ENCODE data around the gene STKLD1.
A peak's percentile ranks its signal among the peaks of the same experiment; 100 is the strongest.
"Not testable (repeated sequence)": the region's sequence is repeated elsewhere in the genome, so short reads cannot be mapped to it uniquely, and the experiment has no call there.

The STKLD1 gene

GRCh38 chr9:133375724-133376654, at the start of gene STKLD1, which contains the start of gene SURF4:
Gene STKLD1, plus strand, starts transcription at chr9:133376366. Its CDS starts 108 bp downstream, at chr9:133376474.
Gene SURF4, minus strand, starts transcription at chr9:133376060. Its CDS starts 91 bp downstream, at chr9:133375969.
- peak; percentile 92 for DNase-seq

- not testable (repeated sequence) for DNase-seq
Observed at GRCh38 chr9:133327021-133327420, 49.1 kb upstream of the STKLD1 start.

- DNase-seq, result no peak
Observed at GRCh38 chr9:133327834-133328484, 48.2 kb upstream of the STKLD1 start.

- DNase-seq, result not testable (repeated sequence)
Observed at GRCh38 chr9:133329306-133330156, 46.6 kb upstream of the STKLD1 start.

- no peak for DNase-seq
Observed at GRCh38 chr9:133331221-133331620, 44.9 kb upstream of the STKLD1 start.

GRCh38 chr9:133331641-133332380, 44.4 kb upstream of the STKLD1 start:
- no peak for DNase-seq

GRCh38 chr9:133332381-133332730, 43.8 kb upstream of the STKLD1 start:
- DNase-seq, result no peak

- no peak for DNase-seq
Observed at GRCh38 chr9:133333011-133333410, 43.2 kb upstream of the STKLD1 start.

- no peak for DNase-seq
Observed at GRCh38 chr9:133333566-133333965, 42.6 kb upstream of the STKLD1 start.

- peak; percentile 59 for DNase-seq
Observed at GRCh38 chr9:133334161-133334560, 42.0 kb upstream of the STKLD1 start.

GRCh38 chr9:133334888-133335287, 41.3 kb upstream of the STKLD1 start:
- DNase-seq, result not testable (repeated sequence)

GRCh38 chr9:133335924-133336811, 40.0 kb upstream of the STKLD1 start, which contains the start of gene SURF6:
Gene SURF6, minus strand, starts transcription at chr9:133336188. Its CDS starts 56 bp downstream, at chr9:133336132.
- peak; percentile 87 for DNase-seq

- no peak for DNase-seq
Observed at GRCh38 chr9:133339641-133340040, 36.5 kb upstream of the STKLD1 start.

- no peak for DNase-seq
Observed at GRCh38 chr9:133340256-133340655, 35.9 kb upstream of the STKLD1 start.

GRCh38 chr9:133340916-133341315, 35.2 kb upstream of the STKLD1 start:
- no peak for DNase-seq

- DNase-seq, result no peak
Observed at GRCh38 chr9:133341369-133342068, 34.6 kb upstream of the STKLD1 start.

- DNase-seq, result no peak
Observed at GRCh38 chr9:133342069-133342406, 34.1 kb upstream of the STKLD1 start.

GRCh38 chr9:133342570-133342969, 33.6 kb upstream of the STKLD1 start:
- no peak for DNase-seq

GRCh38 chr9:133344071-133344470, 32.1 kb upstream of the STKLD1 start:
- no peak for DNase-seq

- no peak for DNase-seq
Observed at GRCh38 chr9:133344979-133345378, 31.2 kb upstream of the STKLD1 start.

GRCh38 chr9:133345596-133345995, 30.6 kb upstream of the STKLD1 start:
- no peak for DNase-seq
